HepG2 (cell line): Measurements from ENCODE around the gene PKNOX2.

ENCODE experiments used
- AHDC1 ChIP-seq: sonication (generic); formaldehyde crosslinking; IDR thresholded peaks from 2 replicates; pipeline ENCODE4 v1.5.1; 2020; ENCODE audit warnings: mild to moderate bottlenecking, missing genetic modification reagents, borderline replicate concordance
- CTCF ChIP-seq: sonication (generic); formaldehyde crosslinking; IDR thresholded peaks from 2 replicates; pipeline ENCODE4 v1.5.0; 2020; ENCODE audit warnings: mild to moderate bottlenecking, missing genetic modification reagents, moderate library complexity
- EZH2 ChIP-seq: conservative IDR thresholded peaks from 2 replicates; pipeline ENCODE4 v1.6.1; 2012; ENCODE audit warnings: mild to moderate bottlenecking, low read depth, low read length, moderate library complexity
- POLR2A ChIP-seq, 2 experiments: IDR thresholded peaks; 2 replicates each; pipeline ENCODE4 v1.6.1; 2011; ENCODE audit warnings: low read depth in 2 of 2, low read length in 2 of 2, mild to moderate bottlenecking in 1 of 2, moderate library complexity in 1 of 2; ENCODE audit not compliant: insufficient read depth in 1 of 2
- SMC3 ChIP-seq: IDR thresholded peaks from 2 replicates; pipeline ENCODE4 v1.6.1; 2011; ENCODE audit warnings: low read length, improper control_type of control experiment
- SOX13 ChIP-seq, 3 experiments: fragments of 450-650 bp in 1 of 3; sonication (generic) in 1 of 3; formaldehyde crosslinking in 1 of 3; IDR thresholded peaks in 2 of 3; conservative IDR thresholded peaks in 1 of 3; 2 replicates each; pipeline versions ENCODE4 v1.5.0 to v1.6.1; 2016 to 2020; ENCODE audit warnings: antibody characterized with exemption in 1 of 3, mild to moderate bottlenecking in 1 of 3, missing compliant biosample characterization in 1 of 3, missing genetic modification reagents in 1 of 3, moderate library complexity in 1 of 3
- ZNF879 ChIP-seq: sonication (generic); formaldehyde crosslinking; IDR thresholded peaks from 2 replicates; pipeline ENCODE4 v1.8.1; 2023; ENCODE audit warnings: missing genetic modification reagents
- TF ChIP-seq, protein P1 (sequence below): sonication (generic); formaldehyde crosslinking; IDR thresholded peaks from 2 replicates; pipeline ENCODE4 v1.4.0; 2020; ENCODE audit warnings: missing genetic modification reagents, borderline replicate concordance

- TF ChIP-seq ZNF879 (no peak), SOX13 (IDR thresholded peaks at IDR 0.05) (no peak), SOX13 (CRISPR knock-in tag; conservative IDR thresholded peaks at IDR 0.05 in 1 of 2, IDR thresholded peaks at IDR 0.05 in 1 of 2) (no peak), POLR2A (IDR thresholded peaks at IDR 0.05; ENCODE audit: insufficient read depth in 1 of 2, low read depth in 2 of 2, low read length in 2 of 2) (no peak), CTCF (no peak), EZH2 (no peak), SMC3 (no peak), AHDC1 (CRISPR knock-in tag) (no peak)
- TF ChIP-seq, protein P1, sequence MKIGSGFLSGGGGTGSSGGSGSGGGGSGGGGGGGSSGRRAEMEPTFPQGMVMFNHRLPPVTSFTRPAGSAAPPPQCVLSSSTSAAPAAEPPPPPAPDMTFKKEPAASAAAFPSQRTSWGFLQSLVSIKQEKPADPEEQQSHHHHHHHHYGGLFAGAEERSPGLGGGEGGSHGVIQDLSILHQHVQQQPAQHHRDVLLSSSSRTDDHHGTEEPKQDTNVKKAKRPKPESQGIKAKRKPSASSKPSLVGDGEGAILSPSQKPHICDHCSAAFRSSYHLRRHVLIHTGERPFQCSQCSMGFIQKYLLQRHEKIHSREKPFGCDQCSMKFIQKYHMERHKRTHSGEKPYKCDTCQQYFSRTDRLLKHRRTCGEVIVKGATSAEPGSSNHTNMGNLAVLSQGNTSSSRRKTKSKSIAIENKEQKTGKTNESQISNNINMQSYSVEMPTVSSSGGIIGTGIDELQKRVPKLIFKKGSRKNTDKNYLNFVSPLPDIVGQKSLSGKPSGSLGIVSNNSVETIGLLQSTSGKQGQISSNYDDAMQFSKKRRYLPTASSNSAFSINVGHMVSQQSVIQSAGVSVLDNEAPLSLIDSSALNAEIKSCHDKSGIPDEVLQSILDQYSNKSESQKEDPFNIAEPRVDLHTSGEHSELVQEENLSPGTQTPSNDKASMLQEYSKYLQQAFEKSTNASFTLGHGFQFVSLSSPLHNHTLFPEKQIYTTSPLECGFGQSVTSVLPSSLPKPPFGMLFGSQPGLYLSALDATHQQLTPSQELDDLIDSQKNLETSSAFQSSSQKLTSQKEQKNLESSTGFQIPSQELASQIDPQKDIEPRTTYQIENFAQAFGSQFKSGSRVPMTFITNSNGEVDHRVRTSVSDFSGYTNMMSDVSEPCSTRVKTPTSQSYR (CRISPR knock-in tag), result no peak
Measured at GRCh38 chr11:125162743-125163142, 1.8 kb upstream of the PKNOX2 start.
